GM19239 (cell line): Measurements from ENCODE around the gene TMEM59L.
"Not testable (repeated sequence)": the region's sequence is repeated elsewhere in the genome, so short reads cannot be mapped to it uniquely, and the experiment has no call there.

Experiments used
- DNase-seq: peaks from one replicate; pipeline ENCODE4 v3.0.0; 2011; ENCODE audit warnings: low spot score; ENCODE audit not compliant: insufficient read length
- FAIRE-seq: peaks from 2 replicates; lab custom pipeline; 2011; peaks lifted over from hg19 to GRCh38; lab: Jason Lieb, UNC

TMEM59L gene

GRCh38 chr19:18593367-18594095, 19.1 kb upstream of the TMEM59L start:
- no peak for DNase-seq
- FAIRE-seq, result no peak

GRCh38 chr19:18594096-18594823, 18.4 kb upstream of the TMEM59L start:
- peak; percentile 93 for DNase-seq
- no peak for FAIRE-seq

- DNase-seq, result no peak
- FAIRE-seq, result no peak
These were observed 17.8 kb upstream of the TMEM59L start for GRCh38 chr19:18594824-18595373.

GRCh38 chr19:18595475-18595874, 17.2 kb upstream of the TMEM59L start:
- FAIRE-seq (no peak), DNase-seq (no peak)

- FAIRE-seq, result no peak
These were observed 15.9 kb upstream of the TMEM59L start for GRCh38 chr19:18596752-18597157.

GRCh38 chr19:18597809-18598660, 14.6 kb upstream of the TMEM59L start:
- DNase-seq (no peak), FAIRE-seq (no peak)

More at GRCh38 chr19:18596752-18597157, 15.9 kb upstream of the TMEM59L start:
- no peak for DNase-seq

- FAIRE-seq (no peak), DNase-seq (no peak)
These were observed 13.2 kb upstream of the TMEM59L start for GRCh38 chr19:18599485-18599884.

- DNase-seq, FAIRE-seq: not testable (repeated sequence)
These were observed 11.8 kb upstream of the TMEM59L start for GRCh38 chr19:18600692-18601397.

- DNase-seq (no peak), FAIRE-seq (no peak)
These were observed 10.8 kb upstream of the TMEM59L start for GRCh38 chr19:18601875-18602274.

GRCh38 chr19:18603255-18603957, 9.3 kb upstream of the TMEM59L start:
- no peak for DNase-seq

GRCh38 chr19:18603958-18604819, 8.5 kb upstream of the TMEM59L start:
- DNase-seq (no peak), FAIRE-seq (no peak)

More at GRCh38 chr19:18603255-18603957, 9.3 kb upstream of the TMEM59L start:
- no peak for FAIRE-seq

GRCh38 chr19:18604820-18605159, 7.9 kb upstream of the TMEM59L start:
- DNase-seq (no peak), FAIRE-seq (no peak)

GRCh38 chr19:18605196-18605545, 7.5 kb upstream of the TMEM59L start:
- FAIRE-seq (no peak), DNase-seq (no peak)

GRCh38 chr19:18605546-18606280, 7.0 kb upstream of the TMEM59L start:
- no peak for FAIRE-seq
- DNase-seq, result no peak

GRCh38 chr19:18606281-18607225, 6.1 kb upstream of the TMEM59L start, which contains the start of gene CRLF1:
CRLF1 (minus strand) TSS chr19:18606799; CDS start chr19:18606656, 143 bp downstream.
- DNase-seq, result no peak
- no peak for FAIRE-seq

- DNase-seq (no peak), FAIRE-seq (no peak)
These were observed 5.2 kb upstream of the TMEM59L start for GRCh38 chr19:18607226-18608101.
